H1 (cell line): ENCODE data around the gene USH1C.

Source experiments
- GTF2F1 ChIP-seq: IDR thresholded peaks from 2 replicates; pipeline ENCODE4 v1.6.1; 2012; ENCODE audit warnings: low read depth, low read length, improper control_type of control experiment, borderline replicate concordance
- JUN ChIP-seq: IDR thresholded peaks from 2 replicates; pipeline ENCODE4 v1.6.1; 2011; ENCODE audit warnings: low read depth, mild to moderate bottlenecking, improper control_type of control experiment, low read length
- KDM1A ChIP-seq: fragments of 200-600, 300-600 bp; sonication (generic); IDR thresholded peaks from 2 replicates; pipeline ENCODE4 v1.7.1; 2016; ENCODE audit warnings: mild to moderate bottlenecking, low read length, borderline replicate concordance
- NRF1 ChIP-seq: IDR thresholded peaks from 2 replicates; pipeline ENCODE4 v1.6.1; 2011; ENCODE audit warnings: mild to moderate bottlenecking, low read depth, low read length, improper control_type of control experiment
- POLR2A ChIP-seq, 2 experiments: IDR thresholded peaks; 1 replicate in 1 of 2; 2 replicates in 1 of 2; pipeline ENCODE4 v1.6.1; 2011; ENCODE audit warnings: low read depth in 2 of 2, low read length in 2 of 2, mild to moderate bottlenecking in 2 of 2; ENCODE audit errors: control extremely low read depth in 1 of 2
- POU5F1 ChIP-seq: IDR thresholded peaks from 2 replicates; pipeline ENCODE4 v1.6.1; 2011; ENCODE audit warnings: low read depth, mild to moderate bottlenecking, low read length, moderate library complexity
- RFX5 ChIP-seq: IDR thresholded peaks from 2 replicates; pipeline ENCODE4 v1.6.1; 2011; ENCODE audit warnings: low read depth, low read length, improper control_type of control experiment, borderline replicate concordance
- SUZ12 ChIP-seq: fragments of 200-600 bp; sonication (generic); IDR thresholded peaks from 2 replicates; pipeline ENCODE4 v1.6.1; 2012; ENCODE audit warnings: mild to moderate bottlenecking, inconsistent platforms, low read length, moderate library complexity, mixed read lengths
- ZNF274 ChIP-seq: IDR thresholded peaks from 2 replicates; pipeline ENCODE4 v1.7.0; 2012; ENCODE audit warnings: low read length, borderline replicate concordance; ENCODE audit errors: extremely low read depth
- TF ChIP-seq, protein P1 (sequence below), 3 experiments: IDR thresholded peaks; 1 replicate in 2 of 3; 2 replicates in 1 of 3; pipeline versions ENCODE4 v1.5.1 to v1.6.1; 2011; ENCODE audit warnings: low read length in 3 of 3, mild to moderate bottlenecking in 3 of 3, inconsistent platforms in 2 of 3, low read depth in 1 of 3, moderate library complexity in 1 of 3; ENCODE audit not compliant: insufficient read depth in 1 of 3; ENCODE audit errors: control extremely low read depth in 1 of 3

DNA sequence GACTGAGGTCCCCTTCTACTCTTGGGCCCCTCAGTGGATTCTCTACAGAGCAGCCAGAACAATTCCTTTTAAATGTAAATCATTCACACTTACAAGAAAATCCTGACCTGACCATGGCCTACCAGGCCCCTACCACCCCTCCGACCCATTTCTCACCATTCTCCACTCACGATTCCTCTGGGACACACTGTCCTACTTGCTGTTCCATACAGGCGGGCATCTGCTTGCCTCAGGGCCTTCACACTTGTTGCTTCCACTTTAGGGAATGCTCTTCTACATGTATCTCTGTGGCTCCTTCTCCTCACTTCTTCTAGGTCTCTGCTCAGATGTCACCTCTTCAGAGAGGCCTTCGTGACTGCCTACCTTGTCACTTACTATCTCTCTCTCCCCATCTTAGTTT is 3.4 kb downstream of the USH1C start:
- TF ChIP-seq, protein P1, sequence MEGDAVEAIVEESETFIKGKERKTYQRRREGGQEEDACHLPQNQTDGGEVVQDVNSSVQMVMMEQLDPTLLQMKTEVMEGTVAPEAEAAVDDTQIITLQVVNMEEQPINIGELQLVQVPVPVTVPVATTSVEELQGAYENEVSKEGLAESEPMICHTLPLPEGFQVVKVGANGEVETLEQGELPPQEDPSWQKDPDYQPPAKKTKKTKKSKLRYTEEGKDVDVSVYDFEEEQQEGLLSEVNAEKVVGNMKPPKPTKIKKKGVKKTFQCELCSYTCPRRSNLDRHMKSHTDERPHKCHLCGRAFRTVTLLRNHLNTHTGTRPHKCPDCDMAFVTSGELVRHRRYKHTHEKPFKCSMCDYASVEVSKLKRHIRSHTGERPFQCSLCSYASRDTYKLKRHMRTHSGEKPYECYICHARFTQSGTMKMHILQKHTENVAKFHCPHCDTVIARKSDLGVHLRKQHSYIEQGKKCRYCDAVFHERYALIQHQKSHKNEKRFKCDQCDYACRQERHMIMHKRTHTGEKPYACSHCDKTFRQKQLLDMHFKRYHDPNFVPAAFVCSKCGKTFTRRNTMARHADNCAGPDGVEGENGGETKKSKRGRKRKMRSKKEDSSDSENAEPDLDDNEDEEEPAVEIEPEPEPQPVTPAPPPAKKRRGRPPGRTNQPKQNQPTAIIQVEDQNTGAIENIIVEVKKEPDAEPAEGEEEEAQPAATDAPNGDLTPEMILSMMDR (IDR thresholded peaks at IDR 0.05; ENCODE audit: control extremely low read depth in 1 of 3, insufficient read depth in 1 of 3, low read depth in 1 of 3, low read length in 3 of 3) = no peak
- TF ChIP-seq POLR2A (IDR thresholded peaks at IDR 0.05; ENCODE audit: control extremely low read depth in 1 of 2, low read depth in 2 of 2, low read length in 2 of 2) = no peak
- TF ChIP-seq NRF1 = no peak
- no peak for TF ChIP-seq SUZ12
- no peak for TF ChIP-seq RFX5
- no peak for TF ChIP-seq JUN
- TF ChIP-seq KDM1A = no peak
- TF ChIP-seq GTF2F1 = no peak
- no peak for TF ChIP-seq POU5F1
- no peak for TF ChIP-seq ZNF274
